Posterior vena cava (tissue), 2 donors: ENCODE data around the gene ZNF213. TPM values are rescaled to one million over a fixed set of nuclear protein-coding genes. Genes with fewer than 3 reads are reported as not detected.

Experiments used
- DNase-seq: peaks from one replicate; pipeline ENCODE4 v3.0.0-alpha.2; 2020; ENCODE audit warnings: low spot score
- intact Hi-C, 2 donors: fragments of 100-400 bp; cut with DNase I; formaldehyde crosslinking; loops; one replicate each; pipeline versions ENCODE4 v1.14.1 to v1.14.2; 2022 to 2023
- total RNA-seq, 2 donors: library from RNA; stranded (reverse); fragmentation: NEBNext Ultra II Directional; extraction: Animal tissue kit (Norgen Biotek cat#: 25700); gene quantifications; one replicate each; pipeline ENCODE4 v1.2.1, GENCODE V29; 2021
- donor health status: DM: yes; HTN: yes; CAD: no.
- donor health status: DM: yes; HTN: yes; CAD: no.

Gene ZNF213
- total RNA-seq, 2 donors from 2014 or later: 8.3 to 10.2 TPM

GRCh38 chr16:3143598-3144320 lies 8.9 kb downstream of the ZNF213 start:
- DNase-seq: peak; percentile 82
- intact Hi-C loops: loop anchor here in 1 of 2 donors (5.0 kb wide), 1 partner anchor 331 kb away; no protein-coding TSS in a partner anchor

DNA sequence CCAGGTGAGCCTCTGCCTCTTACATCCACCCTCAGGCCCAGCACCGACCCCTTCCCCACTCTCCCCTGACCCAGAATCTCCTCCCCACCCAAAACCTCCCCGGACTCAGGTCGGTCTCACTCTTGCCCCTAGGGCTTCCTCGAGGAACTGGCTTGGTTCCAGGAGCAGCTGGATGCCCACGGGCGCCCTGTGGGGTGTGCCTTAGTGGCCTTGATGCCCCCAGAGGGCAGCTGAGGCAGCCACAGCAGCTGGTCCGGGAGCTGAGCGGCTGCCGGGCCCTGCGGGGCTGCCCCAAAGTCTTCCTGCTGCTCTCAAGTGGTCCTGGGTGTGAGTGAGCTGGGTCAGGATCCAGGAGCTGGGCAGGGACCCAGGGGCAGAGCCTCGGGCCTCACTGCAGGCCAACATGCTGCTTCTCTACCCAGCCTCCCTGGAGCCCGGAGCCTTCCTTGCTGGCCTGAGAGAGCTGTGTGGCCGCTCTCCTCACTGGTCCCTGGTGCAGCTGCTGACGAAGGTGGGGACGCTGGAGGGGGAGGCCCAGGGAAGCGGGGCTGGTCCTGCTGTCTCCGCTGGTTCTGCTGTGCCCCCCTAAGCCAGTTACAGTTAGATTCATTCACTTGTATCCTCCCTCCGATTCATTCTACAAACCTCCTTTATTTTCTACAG lies 9.6 kb downstream of the ZNF213 start:
- peak; percentile 67 for DNase-seq
- intact Hi-C loops: loop anchor here in 1 of 2 donors (5.0 kb wide), 1 partner anchor 332 kb away; no protein-coding TSS in a partner anchor

GRCh38 chr16:3145151-3145550 lies 10.3 kb downstream of the ZNF213 start:
- DNase-seq: no peak
- intact Hi-C loops: no loop called here

DNA sequence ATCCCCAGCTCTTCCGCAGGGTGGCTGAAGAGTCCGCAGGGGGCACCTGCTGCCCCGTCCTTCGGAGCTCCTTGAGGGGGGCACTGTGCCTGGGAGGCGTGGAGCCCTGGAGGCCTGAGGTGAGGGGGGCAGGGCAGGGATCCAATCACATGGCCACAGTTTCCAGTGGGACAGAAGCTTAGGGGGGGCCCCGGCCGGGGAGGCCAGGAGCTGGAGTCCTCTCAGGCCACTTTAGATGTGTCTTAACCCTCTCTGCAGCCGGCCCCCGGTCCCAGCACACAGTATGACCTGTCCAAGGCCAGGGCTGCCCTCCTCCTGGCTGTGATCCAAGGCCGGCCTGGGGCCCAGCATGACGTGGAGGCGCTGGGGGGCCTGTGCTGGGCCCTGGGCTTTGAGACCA lies 10.8 kb downstream of the ZNF213 start:
- DNase-seq: peak; percentile 79
- intact Hi-C loops: no loop called here

- intact Hi-C loops: no loop called here
Observed at GRCh38 chr16:3147046-3147756, 12.4 kb downstream of the ZNF213 start.

DNA sequence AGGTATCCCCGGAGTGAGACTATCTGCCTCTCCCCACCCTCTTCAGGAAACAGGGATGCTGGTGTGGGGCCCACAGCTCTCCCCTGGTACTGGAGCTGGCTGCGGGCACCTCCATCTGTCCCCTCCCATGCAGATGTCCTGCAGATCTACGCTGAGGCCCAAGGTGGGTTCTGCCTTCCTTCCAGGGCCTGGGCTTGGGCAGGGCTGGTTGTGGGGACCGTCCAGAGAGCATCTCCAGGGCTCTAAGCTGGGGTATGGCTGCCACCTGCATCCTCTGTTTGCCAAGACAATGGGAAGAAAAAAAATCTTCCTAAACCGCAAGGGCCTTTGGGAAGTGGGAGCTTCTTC lies 12.9 kb downstream of the ZNF213 start:
- DNase-seq: peak; percentile 54
- intact Hi-C loops: loop anchor here in 1 of 2 donors (1.0 kb wide), 1 partner anchor 36 kb away; no protein-coding TSS in a partner anchor

More at GRCh38 chr16:3147046-3147756, 12.4 kb downstream of the ZNF213 start:
- DNase-seq: peak; percentile 79

GRCh38 chr16:3148256-3149192 lies 13.7 kb downstream of the ZNF213 start:
- DNase-seq: peak; percentile 69
- intact Hi-C loops: loop anchor here in 1 of 2 donors (1.0 kb wide), 1 partner anchor 35 kb away; no protein-coding TSS in a partner anchor

GRCh38 chr16:3149193-3149530 lies 14.3 kb downstream of the ZNF213 start:
- intact Hi-C loops: no loop called here
- peak; percentile 71 for DNase-seq

DNA sequence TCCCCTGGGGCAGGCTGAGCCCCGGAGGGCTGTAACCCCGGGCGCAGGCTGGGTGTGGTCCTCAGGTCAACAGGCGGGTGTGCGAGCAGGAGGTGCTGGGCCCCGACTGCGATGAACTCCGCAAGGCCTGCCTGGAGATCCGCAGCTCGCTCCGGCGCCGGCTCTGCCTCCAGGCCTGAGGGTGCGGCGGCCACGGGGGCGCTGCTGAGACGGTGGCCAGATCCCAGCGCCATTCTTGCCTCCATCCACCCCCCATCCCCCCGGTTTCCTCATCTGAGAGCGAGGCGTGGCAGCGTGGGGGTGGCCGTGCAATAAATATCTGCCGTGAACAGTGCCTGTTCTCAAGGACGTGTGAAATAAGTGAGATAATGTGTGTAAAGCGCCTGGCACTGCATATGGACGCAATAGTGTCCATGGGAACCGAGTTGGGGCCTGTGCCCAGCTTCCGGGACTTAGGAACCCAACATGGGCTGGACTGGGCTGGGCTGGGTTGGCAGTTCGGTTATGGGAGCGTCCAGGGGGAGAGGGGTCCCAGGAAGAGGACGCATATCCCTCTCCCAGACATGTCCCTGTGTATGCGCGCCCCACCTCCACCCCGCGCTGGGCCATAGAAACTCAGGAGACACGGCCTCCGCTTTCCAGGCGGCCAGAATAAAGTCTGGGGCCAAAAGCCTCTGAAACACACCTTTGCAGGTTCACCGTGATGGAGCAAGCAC lies 15.0 kb downstream of the ZNF213 start:
- DNase-seq: peak; percentile 89
- intact Hi-C loops: no loop called here

DNA sequence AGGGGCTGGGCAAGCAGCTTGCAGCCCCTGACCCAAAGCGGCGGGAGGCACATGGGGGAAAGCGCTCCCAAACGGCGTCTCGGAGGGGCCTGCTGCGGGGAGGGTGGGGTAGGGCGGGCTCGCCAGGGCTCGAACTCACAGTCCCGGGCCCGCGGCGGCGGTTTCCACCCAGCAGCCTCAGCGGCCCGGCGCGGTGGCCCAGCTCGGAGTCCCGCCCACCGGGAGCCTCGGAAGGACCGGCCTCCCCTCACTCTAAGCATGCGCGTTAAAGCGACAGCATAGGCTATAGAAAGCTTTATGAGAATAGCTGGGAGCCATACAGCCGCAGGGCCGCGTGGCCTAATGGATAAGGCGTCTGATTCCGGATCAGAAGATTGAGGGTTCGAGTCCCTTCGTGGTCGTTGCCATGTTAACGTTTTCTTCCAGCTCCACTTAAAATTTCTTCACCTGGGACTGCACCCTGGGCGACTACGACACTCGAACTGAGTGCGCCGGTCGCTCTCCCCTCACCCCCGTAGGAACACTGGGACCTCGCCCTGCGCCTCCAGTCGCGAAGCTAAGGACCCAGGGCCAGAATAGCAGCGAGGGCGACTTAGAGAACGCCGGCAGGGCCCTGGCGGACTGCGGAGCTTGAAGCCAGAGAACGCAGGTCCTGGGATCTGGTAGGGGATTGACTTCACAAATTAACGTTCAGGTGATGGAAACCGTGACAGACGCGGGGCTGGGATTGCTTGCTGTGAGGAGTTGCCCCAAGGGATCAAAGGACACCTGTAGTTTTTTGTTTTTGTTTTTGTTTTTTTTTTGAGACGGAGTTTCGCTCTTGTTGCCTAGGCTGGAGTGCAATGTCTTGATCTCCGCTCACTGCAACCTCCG lies 15.8 kb downstream of the ZNF213 start:
- peak; percentile 98 for DNase-seq
- intact Hi-C loops: no loop called here

GRCh38 chr16:3152027-3152276 lies 17.1 kb downstream of the ZNF213 start:
- intact Hi-C loops: no loop called here
- no peak for DNase-seq

- intact Hi-C loops: no loop called here
- DNase-seq: peak; percentile 93
Observed at GRCh38 chr16:3152277-3152990, 17.6 kb downstream of the ZNF213 start.

DNA sequence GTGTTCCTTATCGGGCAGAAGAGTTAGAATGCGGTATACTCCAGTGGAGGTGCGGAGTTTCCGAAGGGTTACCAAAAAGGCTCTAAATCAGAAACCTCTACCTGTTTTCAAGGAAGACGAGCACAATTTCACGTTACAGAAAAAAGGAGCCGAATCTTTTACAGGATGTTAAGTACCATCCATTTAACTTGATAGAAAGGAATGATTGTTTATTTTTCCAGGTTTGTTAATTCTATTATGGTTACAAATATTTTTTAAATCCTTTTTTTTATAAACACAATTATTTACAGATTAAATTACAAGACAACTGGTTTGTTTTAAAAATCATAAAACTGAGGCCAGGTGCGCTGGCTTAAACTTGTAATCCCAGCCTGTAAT lies 18.2 kb downstream of the ZNF213 start:
- intact Hi-C loops: no loop called here

DNA sequence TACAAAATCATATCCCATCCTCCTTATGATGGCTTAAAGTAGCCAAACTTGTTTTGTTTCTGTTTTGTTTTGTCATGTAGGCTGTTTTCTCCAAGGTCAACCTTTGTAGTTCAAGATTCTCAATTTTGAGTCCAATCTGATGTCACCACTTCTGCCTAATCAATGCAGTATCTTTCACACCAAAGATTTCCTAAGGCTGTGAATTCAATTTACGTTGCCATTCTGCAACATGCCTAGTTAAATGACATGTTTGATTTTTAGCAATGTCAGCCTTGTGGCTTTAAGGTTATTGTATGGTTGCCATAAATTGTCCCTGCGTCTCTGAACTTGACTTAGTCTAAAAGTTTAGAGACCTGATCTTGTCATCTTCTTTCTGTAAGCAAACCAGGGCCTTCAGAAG lies 20.4 kb downstream of the ZNF213 start:
- DNase-seq: no peak
- intact Hi-C loops: no loop called here

More for the DNA sequence above, 18.2 kb downstream of the ZNF213 start:
- DNase-seq: no peak

- DNase-seq: no peak
Observed at GRCh38 chr16:3155972-3156371, 21.1 kb downstream of the ZNF213 start.

DNA sequence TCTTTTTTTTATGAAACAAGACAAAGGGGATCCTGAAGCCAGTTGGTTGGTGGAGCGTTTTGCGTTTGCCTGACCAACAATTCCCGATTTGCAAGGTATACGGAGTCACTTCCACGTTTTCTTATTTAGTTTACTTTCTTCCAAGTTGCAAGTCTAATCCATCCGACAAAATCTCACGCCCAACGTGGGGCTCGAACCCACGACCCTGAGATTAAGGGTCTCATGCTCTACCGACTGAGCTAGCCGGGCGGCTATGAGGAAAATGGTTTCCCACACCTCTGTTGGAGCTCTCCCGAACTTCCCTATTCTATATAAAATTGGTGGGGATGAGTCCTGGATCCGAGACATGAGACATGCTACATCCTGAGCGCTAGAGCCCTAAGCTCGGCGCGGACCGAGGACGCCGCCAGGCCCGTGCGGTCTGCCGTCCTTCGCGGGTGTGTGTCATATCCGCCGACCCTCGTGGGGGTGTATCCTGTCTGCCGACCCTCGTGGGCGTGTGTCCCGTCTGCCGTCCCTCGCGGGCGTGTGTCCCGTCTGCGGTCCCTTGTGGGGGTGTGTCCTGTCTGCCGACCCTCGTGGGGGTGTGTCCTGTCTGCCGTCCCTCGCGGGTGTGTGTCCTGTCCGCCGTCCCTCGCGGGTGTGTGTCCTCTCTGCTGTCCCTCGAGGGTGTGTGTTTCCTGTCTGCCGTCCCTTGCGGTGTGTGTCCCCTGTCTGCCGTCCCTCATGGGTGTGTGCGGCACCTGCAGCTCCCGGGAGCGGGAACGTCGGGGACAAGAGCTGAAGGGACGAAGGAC lies 22.6 kb downstream of the ZNF213 start:
- peak; percentile 86 for DNase-seq
- intact Hi-C loops: no loop called here

More at GRCh38 chr16:3155972-3156371, 21.1 kb downstream of the ZNF213 start:
- intact Hi-C loops: no loop called here
